RWPE2 (cell line): ENCODE data around the gene CBFA2T3.
A peak's percentile ranks its signal among the peaks of the same experiment; 100 is the strongest.

ENCODE experiments used
- ATAC-seq: fragments of 200-7000 bp; cut with Tn5 transposase; 3 replicates; pipeline ENCODE4 v1.9.1; 2021; ENCODE audit warnings: low read depth
- DNase-seq: peaks from one replicate; pipeline ENCODE4 v3.0.0-alpha.2; 2020; ENCODE audit warnings: low spot score
- H3K27ac ChIP-seq: fragments of 450-650 bp; 2 replicates; pipeline ENCODE4 v1.5.1; 2017; ENCODE audit warnings: mild to moderate bottlenecking; ENCODE audit not compliant: poor library complexity, severe bottlenecking
- H3K27me3 ChIP-seq: fragments of 250-450 bp; sonication (Bioruptor Pico); 2 replicates; pipeline ENCODE4 v1.5.1; 2021; ENCODE audit warnings: mild to moderate bottlenecking, moderate library complexity; ENCODE audit not compliant: insufficient read depth, poor library complexity, severe bottlenecking
- H3K36me3 ChIP-seq: fragments of 250-450 bp; sonication (Bioruptor Pico); 2 replicates; pipeline ENCODE4 v1.5.1; 2020; ENCODE audit warnings: low read depth, mild to moderate bottlenecking, moderate library complexity
- H3K4me1 ChIP-seq: fragments of 250-450 bp; sonication (Bioruptor Pico); 2 replicates; pipeline ENCODE4 v1.5.1; 2021; ENCODE audit warnings: mild to moderate bottlenecking, moderate library complexity; ENCODE audit not compliant: insufficient read depth, poor library complexity, severe bottlenecking
- H3K4me3 ChIP-seq: fragments of 250-450 bp; sonication (Bioruptor Pico); 2 replicates; pipeline ENCODE4 v1.5.1; 2021; ENCODE audit warnings: mild to moderate bottlenecking, moderate library complexity; ENCODE audit not compliant: severe bottlenecking
- H3K9me3 ChIP-seq: fragments of 250-450 bp; sonication (Bioruptor Pico); 2 replicates; pipeline ENCODE4 v1.5.1; 2021; ENCODE audit warnings: mild to moderate bottlenecking, moderate library complexity; ENCODE audit not compliant: severe bottlenecking
- TF ChIP-seq, protein P1 (sequence below): fragments of 450-650 bp; IDR thresholded peaks from one replicate; pipeline ENCODE4 v1.5.1; 2017; ENCODE audit warnings: mild to moderate bottlenecking, moderate library complexity; ENCODE audit not compliant: poor library complexity, severe bottlenecking

CBFA2T3 gene

DNA sequence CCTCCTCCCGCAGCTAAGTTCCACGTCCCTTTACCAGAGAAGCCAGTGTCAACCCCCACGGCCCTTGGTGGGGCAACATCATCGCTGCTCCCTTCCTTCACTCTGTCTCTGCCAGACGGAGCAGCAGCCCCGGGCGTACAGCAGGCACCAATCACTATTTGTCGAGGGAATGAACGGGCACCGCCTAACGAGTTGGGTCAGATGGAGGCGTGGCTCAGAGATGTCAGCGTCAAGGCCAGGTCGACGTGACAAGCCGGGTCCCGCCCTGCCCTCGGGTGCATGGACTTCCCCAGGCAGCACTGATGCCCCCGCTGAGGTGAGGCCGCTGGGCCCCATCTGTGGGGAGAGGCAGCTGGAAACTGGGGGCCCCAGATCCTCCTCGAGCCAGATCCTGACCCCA is 50.0 kb downstream of the CBFA2T3 start:
- ATAC-seq: no peak
- TF ChIP-seq, protein P1, sequence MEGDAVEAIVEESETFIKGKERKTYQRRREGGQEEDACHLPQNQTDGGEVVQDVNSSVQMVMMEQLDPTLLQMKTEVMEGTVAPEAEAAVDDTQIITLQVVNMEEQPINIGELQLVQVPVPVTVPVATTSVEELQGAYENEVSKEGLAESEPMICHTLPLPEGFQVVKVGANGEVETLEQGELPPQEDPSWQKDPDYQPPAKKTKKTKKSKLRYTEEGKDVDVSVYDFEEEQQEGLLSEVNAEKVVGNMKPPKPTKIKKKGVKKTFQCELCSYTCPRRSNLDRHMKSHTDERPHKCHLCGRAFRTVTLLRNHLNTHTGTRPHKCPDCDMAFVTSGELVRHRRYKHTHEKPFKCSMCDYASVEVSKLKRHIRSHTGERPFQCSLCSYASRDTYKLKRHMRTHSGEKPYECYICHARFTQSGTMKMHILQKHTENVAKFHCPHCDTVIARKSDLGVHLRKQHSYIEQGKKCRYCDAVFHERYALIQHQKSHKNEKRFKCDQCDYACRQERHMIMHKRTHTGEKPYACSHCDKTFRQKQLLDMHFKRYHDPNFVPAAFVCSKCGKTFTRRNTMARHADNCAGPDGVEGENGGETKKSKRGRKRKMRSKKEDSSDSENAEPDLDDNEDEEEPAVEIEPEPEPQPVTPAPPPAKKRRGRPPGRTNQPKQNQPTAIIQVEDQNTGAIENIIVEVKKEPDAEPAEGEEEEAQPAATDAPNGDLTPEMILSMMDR: no peak
- no peak for DNase-seq
- Histone ChIP-seq H3K27me3 (no peaks in the 10 kb centered on the region), H3K36me3 (no peaks in the 10 kb centered on the region), H3K4me3 (no peak overlapping the region), H3K27ac (no peak overlapping the region), H3K4me1 (peaks cover 6% of the 10 kb centered on the region), H3K9me3 (no peaks in the 10 kb centered on the region)

DNA sequence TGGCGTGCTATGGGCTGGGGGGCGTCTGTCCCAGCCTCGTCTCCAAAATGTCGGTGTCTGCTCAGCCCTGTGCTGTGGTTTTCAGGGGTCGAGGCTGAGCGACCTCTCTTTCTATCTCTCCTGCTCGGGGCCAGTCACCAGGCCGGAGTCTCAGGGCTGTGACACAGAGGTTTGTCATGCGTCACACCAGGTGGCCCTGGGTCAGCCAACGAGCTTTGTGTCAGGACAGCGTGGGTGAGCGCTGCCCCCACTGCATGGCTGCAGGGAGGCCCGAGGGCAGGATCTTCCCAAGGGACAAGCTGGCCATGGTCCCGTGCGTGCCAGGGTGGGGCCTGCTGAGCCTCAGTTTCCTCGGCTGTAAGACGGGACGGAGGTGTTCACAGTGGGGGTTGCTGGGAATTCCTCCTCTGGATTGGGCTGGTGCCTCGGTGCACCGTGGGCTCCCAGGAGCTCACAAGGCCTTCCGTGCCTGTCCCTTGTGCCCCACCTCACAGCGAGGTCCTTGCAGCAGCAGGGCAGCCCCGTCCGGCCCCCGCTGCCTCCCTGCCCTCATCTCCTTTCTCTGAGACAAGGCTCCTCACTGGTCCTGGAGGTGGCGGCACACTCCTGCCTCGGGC is 50.5 kb downstream of the CBFA2T3 start:
- Histone ChIP-seq H3K9me3 (no peaks in the 10 kb centered on the region), H3K4me1 (peaks cover 10% of the 10 kb centered on the region), H3K4me3 (no peak overlapping the region), H3K36me3 (no peaks in the 10 kb centered on the region), H3K27me3 (no peaks in the 10 kb centered on the region), H3K27ac (no peak overlapping the region)
- TF ChIP-seq, protein P1: no peak
- DNase-seq (no peak), ATAC-seq (no peak)

DNA sequence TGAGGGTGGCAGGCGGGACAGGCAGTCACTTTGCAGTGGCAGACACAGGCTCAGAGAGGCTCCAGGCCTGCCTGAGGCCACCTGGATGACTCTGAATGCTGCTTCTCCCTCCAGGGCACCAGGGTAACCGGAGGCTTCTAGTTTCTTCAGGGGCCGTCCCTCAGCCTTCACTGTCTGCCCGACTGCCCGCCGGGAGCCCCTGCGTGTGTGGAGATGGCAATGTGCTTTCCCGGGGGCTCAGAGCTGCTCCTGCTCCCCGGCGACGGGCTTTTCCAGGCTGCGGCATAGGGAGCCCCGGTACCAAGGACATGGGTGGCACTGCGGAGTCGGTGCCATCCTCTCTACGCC is 51.5 kb downstream of the CBFA2T3 start:
- DNase-seq (no peak), ATAC-seq (no peak)
- Histone ChIP-seq H3K36me3 (no peaks in the 10 kb centered on the region), H3K4me1 (peaks cover 20% of the 10 kb centered on the region), H3K9me3 (no peaks in the 10 kb centered on the region), H3K27ac (no peak overlapping the region), H3K4me3 (no peak overlapping the region), H3K27me3 (no peaks in the 10 kb centered on the region)
- TF ChIP-seq, protein P1: peak; percentile 27

DNA sequence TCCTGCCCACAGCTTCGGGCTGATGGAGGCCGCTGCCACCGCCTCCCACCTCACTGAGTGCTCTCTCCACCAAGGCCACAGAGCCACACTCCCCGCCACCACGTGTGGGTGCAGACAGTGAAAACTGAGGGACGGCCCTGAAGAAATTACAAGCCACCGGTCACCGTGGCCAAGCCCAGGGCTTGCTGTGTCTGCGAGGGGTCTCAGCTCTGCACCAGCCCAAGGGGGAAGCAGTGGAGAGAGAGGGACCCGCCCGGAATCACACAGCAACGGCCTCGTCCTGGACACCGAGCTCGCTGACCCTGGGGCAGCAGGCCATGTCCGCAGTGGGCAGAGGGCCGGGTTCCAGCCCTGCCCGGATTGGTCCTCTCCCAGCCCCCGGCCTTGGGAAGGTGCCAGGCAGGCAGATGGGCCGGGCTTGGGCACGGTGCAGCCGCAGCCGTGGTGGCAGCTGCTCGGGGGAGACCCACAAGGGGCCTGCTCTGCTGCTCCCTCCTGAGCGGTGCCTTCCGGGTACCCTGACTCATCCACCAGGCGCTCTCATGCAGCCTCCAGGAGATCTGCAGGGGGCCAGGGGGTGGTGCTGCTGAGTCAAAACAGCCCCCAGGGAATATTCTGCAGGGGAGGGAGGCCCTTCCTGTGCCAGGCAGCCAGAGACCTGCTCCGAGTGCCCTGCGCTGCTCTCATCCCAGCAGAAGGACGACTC is 52.0 kb downstream of the CBFA2T3 start:
- TF ChIP-seq, protein P1: peak; percentile 51
- DNase-seq: no peak
- Histone ChIP-seq H3K27me3 (no peaks in the 10 kb centered on the region), H3K9me3 (no peaks in the 10 kb centered on the region), H3K4me1 (peaks cover 20% of the 10 kb centered on the region), H3K27ac (no peak overlapping the region), H3K36me3 (no peaks in the 10 kb centered on the region), H3K4me3 (no peak overlapping the region)
- ATAC-seq: peak; percentile 88
